22Rv1 (cell line): ENCODE measurements around the gene HDGFL3.
"Not testable (repeated sequence)": the region's sequence is repeated elsewhere in the genome, so short reads cannot be mapped to it uniquely, and the experiment has no call there.

Source experiments
- H3K27ac ChIP-seq: fragments of 450-650 bp; 2 replicates; pipeline ENCODE4 v1.5.1; 2017
- CTCF ChIP-seq: fragments of 450-650 bp; IDR thresholded peaks from 2 replicates; pipeline ENCODE4 v1.5.1; 2017; ENCODE audit warnings: mild to moderate bottlenecking
- ZFX ChIP-seq: fragments of 450-650 bp; IDR thresholded peaks from 2 replicates; pipeline ENCODE4 v1.6.1; 2017; ENCODE audit warnings: antibody characterized with exemption, borderline replicate concordance

Gene HDGFL3

GRCh38 chr15:83092309-83092976 lies 115.2 kb downstream of the HDGFL3 start:
- no peak overlapping the region for H3K27ac ChIP-seq
- no peak for TF ChIP-seq CTCF
- TF ChIP-seq ZFX = no peak

- not testable (repeated sequence) for H3K27ac ChIP-seq
Observed at GRCh38 chr15:83091965-83092308, 115.7 kb downstream of the HDGFL3 start.

- H3K27ac ChIP-seq = no peak overlapping the region
- TF ChIP-seq CTCF (no peak), ZFX (no peak)
Observed at GRCh38 chr15:83090465-83090864, 117.2 kb downstream of the HDGFL3 start.

- TF ChIP-seq ZFX (no peak), CTCF (no peak)
- no peak overlapping the region for H3K27ac ChIP-seq
Observed at GRCh38 chr15:83088876-83089275, 118.7 kb downstream of the HDGFL3 start.

- no peak overlapping the region for H3K27ac ChIP-seq
- no peak for TF ChIP-seq CTCF
- TF ChIP-seq ZFX = no peak
Observed at GRCh38 chr15:83087576-83087975, 120.0 kb downstream of the HDGFL3 start.

- not testable (repeated sequence) for H3K27ac ChIP-seq
Observed at GRCh38 chr15:83085864-83086552, 121.6 kb downstream of the HDGFL3 start.

- not testable (repeated sequence) for H3K27ac ChIP-seq
Observed at GRCh38 chr15:83085461-83085860, 122.2 kb downstream of the HDGFL3 start.

- no peak for TF ChIP-seq CTCF
- H3K27ac ChIP-seq = no peak overlapping the region
Observed at GRCh38 chr15:83082730-83083386, 124.8 kb downstream of the HDGFL3 start.
